ENCODE data around the gene CACNB4. TPM values are rescaled to one million over a fixed set of nuclear protein-coding genes. Genes with fewer than 3 reads are reported as not detected.

Gene CACNB4
- total RNA-seq, 1 experiment from 2014 or later: 2.0 TPM

DNA sequence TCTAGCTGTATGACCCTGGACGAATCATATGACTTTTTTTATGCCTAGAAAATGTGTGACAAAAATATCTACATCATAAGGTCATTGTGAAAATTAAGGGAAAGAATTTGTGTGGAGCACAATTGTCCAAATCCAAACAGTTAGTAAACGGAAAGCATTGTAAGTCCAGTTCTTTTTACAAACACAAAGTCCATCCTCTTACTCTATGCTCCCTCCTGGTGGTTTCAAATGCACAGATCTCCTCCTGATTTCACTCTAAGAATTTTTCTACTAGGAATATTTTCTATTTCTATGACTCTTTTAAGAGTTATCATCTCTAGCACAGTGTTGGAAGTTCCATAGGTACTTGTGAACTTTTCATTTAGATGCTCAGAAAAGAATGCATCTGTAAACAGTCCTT, 145.4 kb downstream of the CACNB4 start:
- POLR2A ChIA-PET: no interaction called here
- DNase-seq (ENCODE audit: low read depth, low spot score): no peak
- Histone ChIP-seq H3K36me3 (ENCODE audit: control insufficient read depth in 1 of 2, insufficient read depth in 2 of 2, low read length in 2 of 2) (no peaks in the 10 kb centered on the region), H3K4me2 (ENCODE audit: low read length) (no peak overlapping the region), H3K27me3 (ENCODE audit: insufficient read depth, low read length) (no peaks in the 10 kb centered on the region), H2AFZ (ENCODE audit: low read depth, low read length, poor library complexity, severe bottlenecking) (no peak overlapping the region), H3K9me2 (ENCODE audit: insufficient read depth) (no peaks in the 10 kb centered on the region), H4K20me1 (ENCODE audit: insufficient read depth) (no peaks in the 10 kb centered on the region), H3K9me3 (ENCODE audit: control insufficient read depth in 1 of 2, insufficient read depth in 1 of 2, low read depth in 1 of 2, low read length in 2 of 2) (no peaks in the 10 kb centered on the region), H3K4me1 (ENCODE audit: control insufficient read depth in 1 of 2, insufficient read depth in 2 of 2, low read length in 2 of 2) (no peaks in the 10 kb centered on the region), H3K4me3 (replicated peaks in 1 of 2; ENCODE audit: low read depth in 1 of 2, low read length in 2 of 2) (no peak overlapping the region), H3K27ac (ENCODE audit: low read depth, low read length) (no peak overlapping the region), H3K79me2 (ENCODE audit: insufficient read depth, low read length) (no peaks in the 10 kb centered on the region), H3K9ac (ENCODE audit: low read length) (no peak overlapping the region)
- CTCF ChIA-PET: no interaction called here
- TF ChIP-seq, protein P1, sequence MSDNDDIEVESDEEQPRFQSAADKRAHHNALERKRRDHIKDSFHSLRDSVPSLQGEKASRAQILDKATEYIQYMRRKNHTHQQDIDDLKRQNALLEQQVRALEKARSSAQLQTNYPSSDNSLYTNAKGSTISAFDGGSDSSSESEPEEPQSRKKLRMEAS (IDR thresholded peaks at IDR 0.05): no peak
- TF ChIP-seq EZH2phosphoT487 (IDR thresholded peaks at IDR 0.05; ENCODE audit: borderline replicate concordance) (no peak), ELF1 (IDR thresholded peaks at IDR 0.05; ENCODE audit: borderline replicate concordance, low read depth) (no peak), POLR2AphosphoS5 (IDR thresholded peaks at IDR 0.05; ENCODE audit: low read depth, low read length) (no peak), POLR2A (IDR thresholded peaks at IDR 0.05; ENCODE audit: borderline replicate concordance, extremely low read depth, insufficient read depth, insufficient read length) (no peak), FOSL1 (IDR thresholded peaks at IDR 0.05; ENCODE audit: low read depth) (no peak), TCF7L2 (IDR thresholded peaks at IDR 0.05; ENCODE audit: borderline replicate concordance, extremely low read depth, insufficient read depth, insufficient read length) (no peak), EGR1 (IDR thresholded peaks at IDR 0.05; ENCODE audit: low read depth) (no peak), REST (IDR thresholded peaks at IDR 0.05; ENCODE audit: low read depth) (no peak), CTCF (IDR thresholded peaks at IDR 0.05 in 2 of 3, conservative IDR thresholded peaks at IDR 0.05 in 1 of 3; ENCODE audit: borderline replicate concordance in 1 of 3, insufficient read depth in 1 of 3, low read depth in 2 of 3, low read length in 2 of 3) (no peak), RAD21 (IDR thresholded peaks at IDR 0.05; ENCODE audit: low read depth) (no peak), EZH2 (IDR thresholded peaks at IDR 0.05) (no peak)
- TF ChIP-seq, protein P2, sequence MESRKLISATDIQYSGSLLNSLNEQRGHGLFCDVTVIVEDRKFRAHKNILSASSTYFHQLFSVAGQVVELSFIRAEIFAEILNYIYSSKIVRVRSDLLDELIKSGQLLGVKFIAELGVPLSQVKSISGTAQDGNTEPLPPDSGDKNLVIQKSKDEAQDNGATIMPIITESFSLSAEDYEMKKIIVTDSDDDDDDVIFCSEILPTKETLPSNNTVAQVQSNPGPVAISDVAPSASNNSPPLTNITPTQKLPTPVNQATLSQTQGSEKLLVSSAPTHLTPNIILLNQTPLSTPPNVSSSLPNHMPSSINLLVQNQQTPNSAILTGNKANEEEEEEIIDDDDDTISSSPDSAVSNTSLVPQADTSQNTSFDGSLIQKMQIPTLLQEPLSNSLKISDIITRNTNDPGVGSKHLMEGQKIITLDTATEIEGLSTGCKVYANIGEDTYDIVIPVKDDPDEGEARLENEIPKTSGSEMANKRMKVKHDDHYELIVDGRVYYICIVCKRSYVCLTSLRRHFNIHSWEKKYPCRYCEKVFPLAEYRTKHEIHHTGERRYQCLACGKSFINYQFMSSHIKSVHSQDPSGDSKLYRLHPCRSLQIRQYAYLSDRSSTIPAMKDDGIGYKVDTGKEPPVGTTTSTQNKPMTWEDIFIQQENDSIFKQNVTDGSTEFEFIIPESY (IDR thresholded peaks at IDR 0.05; ENCODE audit: extremely low read depth, insufficient replicate concordance, low read length): no peak
- TF ChIP-seq, protein P3, sequence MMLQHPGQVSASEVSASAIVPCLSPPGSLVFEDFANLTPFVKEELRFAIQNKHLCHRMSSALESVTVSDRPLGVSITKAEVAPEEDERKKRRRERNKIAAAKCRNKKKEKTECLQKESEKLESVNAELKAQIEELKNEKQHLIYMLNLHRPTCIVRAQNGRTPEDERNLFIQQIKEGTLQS (IDR thresholded peaks at IDR 0.05): no peak
- intact Hi-C loops (cut with micrococcal nuclease): no loop called here
- RAD21 ChIA-PET (ENCODE audit: low non-redundant PET in 1 of 2, low total read pairs in 2 of 2, uncharacterized antibody in 2 of 2, unreplicated experiment in 2 of 2): no interaction called here
- ATAC-seq: no peak
- no TSS peak for BruUV-seq (replicated peaks)

All from HCT116 (cell line).